ENCODE measurements around the gene CYB5R4.
"Not testable (repeated sequence)": the region's sequence is repeated elsewhere in the genome, so short reads cannot be mapped to it uniquely, and the experiment has no call there.

Gene CYB5R4

DNA sequence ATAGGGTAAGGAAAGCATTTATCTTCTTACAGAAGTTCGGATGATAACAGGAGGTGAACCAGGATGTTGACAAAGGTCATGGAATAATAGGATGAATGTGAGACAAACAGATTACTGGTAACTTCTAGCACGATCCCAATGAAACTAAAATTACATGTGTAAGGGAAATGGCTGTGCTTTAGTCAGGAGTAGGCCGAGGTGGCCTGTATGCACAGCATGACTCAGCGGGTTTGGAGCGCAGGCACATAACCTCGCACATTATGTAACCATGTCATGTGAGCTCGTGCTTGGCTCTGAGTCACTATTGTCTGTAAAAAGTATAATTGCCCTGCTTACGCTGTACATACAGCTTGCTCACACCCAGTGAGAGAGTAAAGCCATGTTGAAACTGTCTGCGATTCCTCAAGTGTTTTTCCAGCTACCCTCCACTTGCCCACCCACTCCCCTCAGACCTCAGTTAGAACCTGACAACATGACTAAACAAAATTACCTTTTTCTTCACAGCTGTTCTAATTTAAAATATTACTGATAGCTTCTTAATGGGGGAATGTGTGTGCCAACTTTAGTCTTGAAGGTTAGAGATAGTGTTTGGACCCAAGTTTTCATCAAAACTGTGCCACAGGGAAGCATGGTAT lies 8.2 kb downstream of the CYB5R4 start:
- no peak for DNase-seq

DNA sequence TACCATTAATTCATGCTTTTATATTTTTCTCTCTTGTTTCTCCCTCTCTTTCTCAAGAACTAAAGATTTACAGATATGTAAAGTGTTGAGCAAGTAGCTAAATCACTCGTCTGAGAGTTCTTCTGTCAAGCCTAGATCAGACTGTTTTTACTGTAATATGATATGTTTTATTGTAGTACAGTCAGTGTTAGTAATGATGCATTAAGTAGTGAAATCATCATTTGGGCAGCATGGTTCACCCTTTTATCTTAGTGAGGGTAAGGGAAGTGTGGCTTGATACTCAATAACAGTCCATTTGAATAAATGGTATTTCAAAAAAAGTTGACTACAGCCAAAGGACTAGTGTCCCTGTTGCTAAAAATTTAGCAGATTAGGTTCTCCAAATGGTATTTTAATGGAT lies 9.2 kb downstream of the CYB5R4 start:
- no peak for DNase-seq

DNA sequence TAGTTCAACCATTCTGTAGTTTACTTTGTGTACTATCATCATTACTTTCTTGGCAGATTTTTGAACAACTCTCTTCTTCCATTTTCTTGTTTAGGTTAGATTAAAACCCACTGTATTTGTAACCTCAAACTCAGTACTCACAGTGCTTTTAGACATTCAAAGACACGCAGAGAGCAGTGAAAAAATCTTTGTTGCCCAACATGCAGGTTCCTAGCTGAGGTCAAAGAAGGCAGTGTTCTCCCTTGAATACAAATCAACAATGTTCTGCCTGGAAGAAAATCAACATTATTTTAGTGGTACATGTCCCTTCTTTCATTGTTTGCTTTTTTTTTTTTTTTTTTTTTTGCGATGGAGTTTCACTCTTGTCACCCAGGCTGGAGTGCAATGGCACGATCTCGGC lies 11.2 kb downstream of the CYB5R4 start:
- DNase-seq, result no peak

DNA sequence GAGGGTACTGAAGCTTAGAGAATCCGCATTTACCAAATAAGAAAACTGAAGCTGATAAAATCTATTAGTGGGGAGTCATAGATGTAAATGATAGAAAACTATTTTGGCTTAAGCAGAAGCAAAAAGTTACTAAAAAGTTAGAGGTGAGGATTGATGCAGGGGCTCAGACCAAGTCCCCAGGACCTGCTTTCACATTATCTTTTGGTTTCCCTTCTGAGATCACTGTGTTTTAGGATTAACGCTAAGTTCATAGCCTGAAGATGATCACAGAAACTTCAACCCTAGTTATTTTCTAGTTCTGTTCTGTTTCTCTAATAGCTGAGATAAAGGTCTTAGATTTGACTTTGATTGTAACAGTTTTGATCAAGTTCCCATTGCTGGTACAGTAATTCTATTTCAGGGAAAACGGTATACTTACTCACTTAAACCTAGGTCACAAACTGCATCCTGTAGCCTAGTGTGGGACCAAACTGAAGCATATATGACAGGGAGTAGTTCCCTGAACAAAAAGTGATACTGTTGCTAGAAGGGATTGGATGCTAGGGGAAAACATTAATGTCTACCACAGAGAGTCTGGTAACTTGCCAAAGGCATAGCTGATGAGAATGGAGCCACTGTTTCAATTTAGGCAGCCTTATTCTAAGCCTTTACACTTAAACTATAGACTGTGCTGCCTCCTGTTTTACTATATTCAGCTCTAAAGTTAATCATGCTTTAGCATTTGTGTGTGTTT lies 13.1 kb downstream of the CYB5R4 start:
- DNase-seq, result no peak

DNA sequence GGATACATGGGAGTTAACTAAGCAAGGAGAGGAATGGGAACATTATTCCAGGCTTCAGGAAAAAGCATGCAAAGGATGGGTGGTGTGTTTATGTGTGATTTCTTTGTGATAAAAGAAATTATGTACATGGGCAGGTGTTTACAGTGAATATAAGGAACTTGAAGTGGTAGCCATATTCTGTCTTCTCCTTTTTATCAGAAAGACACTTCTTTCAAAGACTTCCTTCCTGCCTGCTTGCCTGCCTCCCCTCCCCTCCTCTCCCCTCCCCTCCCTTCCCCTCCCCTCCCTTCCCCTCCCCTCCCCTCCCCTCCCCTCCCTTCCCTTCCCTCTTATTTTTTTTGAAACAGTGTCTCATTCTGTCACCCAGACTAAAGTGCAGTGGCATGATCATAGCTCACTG lies 14.4 kb downstream of the CYB5R4 start:
- no peak for DNase-seq

DNA sequence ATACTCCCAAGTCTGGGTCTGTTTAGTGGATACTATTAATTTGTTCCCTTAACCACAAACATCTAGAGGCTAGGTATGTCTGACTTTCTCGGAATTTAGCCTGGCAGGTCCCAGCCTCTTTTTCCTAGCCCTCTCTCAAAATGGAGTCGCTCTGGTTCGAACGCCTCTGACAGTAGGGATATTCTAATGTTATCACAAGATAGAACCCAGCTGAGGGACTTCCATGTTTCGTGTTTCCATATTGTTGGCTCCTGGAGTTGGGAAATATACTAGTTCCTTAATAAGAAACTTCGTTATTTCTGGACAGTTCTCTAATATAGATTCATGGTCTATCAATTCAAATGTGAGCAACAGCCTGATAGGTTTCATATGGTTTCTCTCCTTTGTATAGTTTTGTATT lies 16.4 kb downstream of the CYB5R4 start:
- no peak for DNase-seq

DNA sequence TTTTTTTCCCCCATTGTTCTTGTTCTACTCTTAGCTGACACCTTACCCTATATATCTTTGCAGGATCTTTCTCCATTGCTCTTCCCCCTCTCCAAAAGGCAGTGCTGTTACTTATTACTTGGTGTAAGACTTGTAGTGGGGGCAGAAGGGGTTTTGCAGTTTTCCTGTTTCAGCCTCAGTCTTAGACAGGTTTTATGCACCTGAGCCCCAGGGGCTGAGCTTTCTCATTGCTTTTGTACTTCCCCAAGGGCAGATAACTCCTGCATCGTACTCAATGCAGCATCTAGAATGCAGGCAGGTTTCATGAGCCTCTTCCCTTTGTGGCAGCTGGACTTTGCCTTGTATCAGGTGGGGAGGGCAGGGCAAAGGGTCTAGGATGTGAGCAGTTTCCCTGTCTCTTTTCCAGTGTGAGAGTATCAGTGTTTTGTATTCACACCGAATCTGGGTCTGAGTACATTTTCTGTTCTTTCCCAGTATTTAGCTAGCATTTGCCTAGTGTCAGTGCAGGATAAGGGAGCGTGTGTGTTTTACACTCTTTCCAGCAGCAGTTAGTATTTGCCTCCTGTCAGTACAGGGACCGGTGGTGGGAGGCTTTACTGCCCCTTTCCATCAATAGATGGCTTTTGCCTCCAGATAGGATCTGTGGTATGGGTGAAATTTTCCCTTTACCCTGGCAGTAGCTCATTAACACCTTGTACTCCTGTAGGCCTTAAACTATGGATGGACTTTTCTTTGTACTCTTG lies 19.6 kb downstream of the CYB5R4 start:
- no peak for DNase-seq

DNA sequence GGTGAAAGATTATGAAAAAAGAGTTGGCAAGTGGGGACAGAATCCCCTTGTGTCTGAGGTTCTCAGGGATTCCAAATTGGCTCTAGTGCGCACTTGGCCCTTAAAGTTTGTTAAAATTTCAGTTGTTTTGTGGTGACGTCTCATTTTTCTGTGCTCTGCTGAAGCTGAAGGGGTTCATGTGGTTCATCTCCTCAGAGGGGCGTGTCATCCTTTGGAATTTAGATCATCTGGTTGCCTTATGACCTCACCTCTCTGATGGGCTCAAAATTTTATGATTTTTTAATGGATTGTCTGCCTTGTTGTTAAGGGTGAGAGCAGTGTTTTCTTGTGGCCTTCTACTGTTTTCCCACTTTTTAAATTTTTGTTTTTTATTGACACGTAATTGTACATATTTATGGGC lies 20.3 kb downstream of the CYB5R4 start:
- no peak for DNase-seq

DNA sequence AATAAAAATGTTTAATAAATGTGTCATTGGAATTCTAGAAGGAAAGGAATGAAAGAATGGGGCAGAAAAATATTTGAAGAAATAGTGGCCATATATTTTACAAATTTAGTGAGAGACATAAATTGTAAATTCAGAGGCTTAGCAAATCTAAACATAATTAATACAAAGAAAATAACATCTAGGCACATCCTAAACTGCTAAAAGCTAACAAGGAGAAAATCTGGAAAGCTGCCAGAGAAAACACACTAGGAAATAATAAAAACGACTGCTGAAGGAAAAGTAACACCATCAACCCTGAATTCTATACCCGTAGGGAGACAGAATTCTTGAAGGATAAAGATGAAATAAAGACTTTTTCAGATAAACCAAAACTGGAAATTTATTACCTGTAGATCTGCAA lies 23.8 kb downstream of the CYB5R4 start:
- DNase-seq, result no peak

DNA sequence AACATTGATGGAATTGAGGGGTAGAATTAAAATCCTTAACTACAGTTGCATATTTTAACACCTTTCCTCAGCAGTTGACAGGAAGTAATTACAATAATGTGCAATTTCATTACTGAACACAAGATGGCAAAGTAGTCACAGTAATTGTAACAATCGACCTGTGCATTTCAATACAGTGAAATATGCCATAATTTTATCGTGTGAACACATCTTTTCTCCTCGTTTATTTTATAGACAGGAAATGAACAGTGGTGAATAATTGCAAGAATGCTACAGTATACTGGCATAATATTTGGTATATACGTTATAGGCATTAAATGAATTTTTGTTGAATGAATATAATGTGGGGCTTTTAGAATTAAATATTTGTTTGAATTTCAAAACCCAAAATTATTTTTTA lies 25.0 kb downstream of the CYB5R4 start:
- DNase-seq, result no peak

DNA sequence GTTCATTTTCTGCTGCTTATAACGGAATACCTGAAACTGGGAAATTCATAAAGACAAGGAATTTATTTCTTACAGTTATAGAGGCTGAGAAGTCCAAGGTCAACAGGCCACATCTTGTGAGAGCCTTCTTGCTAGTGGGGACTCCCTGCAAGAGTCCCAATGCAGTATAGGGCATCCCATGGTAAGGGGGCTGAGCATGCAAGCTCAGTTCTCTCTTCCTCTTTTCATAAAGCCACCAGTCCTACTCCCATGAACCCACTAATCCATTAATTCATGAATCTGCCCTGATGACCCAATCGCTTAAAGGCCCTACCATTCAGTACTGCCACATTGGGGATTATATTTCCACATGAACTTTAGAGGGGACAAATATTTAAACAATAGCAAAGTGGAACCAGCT lies 26.5 kb downstream of the CYB5R4 start:
- no peak for DNase-seq

DNA sequence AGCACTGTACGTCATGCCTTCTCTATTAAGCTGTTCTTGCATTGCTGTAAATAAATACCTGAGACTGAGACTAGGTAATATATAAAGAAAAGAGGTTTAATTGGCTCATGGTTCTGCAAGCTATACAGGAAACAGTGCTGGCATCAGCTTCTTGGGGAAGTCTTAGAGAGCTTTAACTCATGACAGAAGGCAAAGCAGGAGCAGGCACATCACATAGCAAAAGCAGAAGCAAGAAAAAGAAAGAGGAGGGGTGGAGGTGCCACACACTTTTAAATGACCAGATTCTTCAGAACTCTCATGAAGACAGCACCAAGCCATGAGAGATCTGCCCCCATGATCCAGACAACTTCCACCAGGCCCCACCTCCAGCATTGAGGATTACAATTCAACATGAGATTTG lies 30.1 kb downstream of the CYB5R4 start:
- DNase-seq, result no peak

DNA sequence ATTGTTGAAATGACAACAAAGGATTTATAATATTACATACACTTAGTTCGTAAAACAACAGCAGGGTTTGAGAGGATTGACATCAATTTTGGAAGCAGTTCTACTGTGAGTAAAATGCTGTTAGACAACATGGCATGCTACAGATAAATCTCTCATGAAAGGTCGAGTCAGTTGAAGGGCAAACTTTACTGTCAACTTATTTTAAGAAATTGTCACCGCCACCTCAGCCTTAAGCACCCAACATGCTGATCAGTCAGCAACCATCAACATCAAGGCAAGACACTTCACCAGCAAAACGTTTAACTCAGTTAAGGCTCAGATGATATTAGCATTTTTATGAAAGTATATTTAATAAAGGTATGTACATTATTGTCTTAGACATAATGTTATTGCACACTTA lies 31.0 kb downstream of the CYB5R4 start:
- no peak for DNase-seq

DNA sequence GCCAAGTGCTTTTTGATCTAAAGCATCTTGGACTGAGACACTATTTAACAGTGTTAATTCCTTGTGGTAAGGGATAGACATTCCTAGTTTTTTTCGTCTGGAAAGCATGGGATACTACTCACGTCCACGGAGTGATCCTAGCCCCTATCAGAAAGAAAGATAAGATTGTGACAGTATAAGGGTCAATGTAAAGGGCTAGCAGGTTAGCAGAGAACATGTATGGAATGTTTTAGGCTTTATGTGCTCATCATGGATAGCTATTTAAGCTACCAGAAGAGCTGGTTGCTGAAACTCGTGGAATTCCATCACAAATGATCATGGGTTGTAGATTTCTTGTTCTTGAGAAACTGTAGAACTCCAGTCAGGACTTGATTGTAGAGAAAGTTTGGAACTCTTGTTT lies 32.1 kb downstream of the CYB5R4 start:
- no peak for DNase-seq

DNA sequence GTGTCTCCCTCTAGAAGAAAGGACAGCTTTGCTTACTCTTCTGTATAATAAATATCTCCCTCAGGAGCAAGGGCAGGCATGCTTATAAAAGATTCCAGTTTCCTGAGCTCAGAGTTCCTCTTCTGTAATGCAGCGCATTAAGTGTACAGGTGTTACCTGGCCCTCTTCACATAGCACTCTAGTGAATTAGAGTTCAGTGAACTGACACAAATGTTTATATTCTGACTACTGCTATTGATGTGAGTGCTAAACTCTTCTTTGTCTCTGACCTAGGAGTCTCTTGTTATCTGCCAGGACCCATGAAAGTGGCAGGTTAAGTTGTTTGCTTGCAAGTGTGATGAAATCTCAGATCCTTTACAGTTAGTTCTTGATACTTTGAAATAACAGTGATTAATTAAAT lies 33.5 kb downstream of the CYB5R4 start:
- no peak for DNase-seq

DNA sequence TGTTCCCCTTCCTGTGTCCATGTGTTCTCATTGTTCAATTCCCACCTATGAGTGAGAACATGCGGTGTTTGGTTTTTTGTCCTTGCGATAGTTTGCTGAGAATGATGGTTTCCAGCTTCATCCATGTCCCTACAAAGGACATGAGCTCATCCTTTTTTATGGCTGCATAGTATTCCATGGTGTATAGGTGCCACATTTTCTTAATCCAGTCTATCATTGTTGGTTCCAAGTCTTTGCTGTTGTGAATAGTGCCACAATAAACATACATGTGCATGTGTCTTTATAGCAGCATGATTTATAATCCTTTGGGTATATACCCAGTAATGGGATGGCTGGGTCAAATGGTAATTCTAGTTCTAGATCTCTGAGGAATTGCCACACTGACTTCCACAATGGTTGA lies 37.6 kb downstream of the CYB5R4 start:
- DNase-seq, result not testable (repeated sequence)

DNA sequence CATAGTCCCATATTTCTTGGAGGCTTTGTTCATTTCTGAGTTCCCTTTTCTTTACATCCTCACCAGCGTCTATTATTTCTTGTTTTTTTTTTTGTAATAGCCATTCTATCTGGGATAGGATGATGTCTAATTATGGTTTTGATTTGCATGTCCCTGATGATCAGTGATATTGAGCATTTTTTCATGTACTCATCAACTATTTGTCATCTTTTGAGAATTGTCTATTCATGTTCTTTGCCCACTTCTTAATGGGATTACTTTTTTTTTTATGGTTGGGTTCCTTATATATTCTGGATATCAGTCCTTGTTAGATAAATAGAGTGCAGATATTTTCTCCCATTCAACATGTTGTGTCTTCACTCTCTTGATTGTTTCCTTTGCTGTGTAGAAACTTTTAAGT lies 42.1 kb downstream of the CYB5R4 start:
- DNase-seq, result no peak

DNA sequence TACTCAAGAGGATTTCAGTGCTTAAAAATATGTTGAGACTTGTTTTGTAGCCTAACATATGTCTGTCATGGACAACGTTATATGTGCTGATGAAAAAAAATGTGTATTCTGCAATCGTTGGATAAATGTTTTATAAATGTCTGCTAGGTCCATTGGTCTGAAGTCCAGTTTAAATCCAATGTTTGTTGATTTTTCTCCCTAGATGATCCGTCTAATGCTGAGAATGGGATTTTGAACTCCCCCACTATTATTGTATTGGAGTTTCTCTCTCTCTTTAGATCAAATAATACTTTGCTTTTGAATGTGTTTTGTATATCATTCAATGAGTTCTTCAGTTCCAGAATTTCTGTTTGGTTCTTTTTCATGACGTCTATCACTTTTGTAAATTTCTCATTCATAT lies 44.9 kb downstream of the CYB5R4 start:
- DNase-seq, result no peak

DNA sequence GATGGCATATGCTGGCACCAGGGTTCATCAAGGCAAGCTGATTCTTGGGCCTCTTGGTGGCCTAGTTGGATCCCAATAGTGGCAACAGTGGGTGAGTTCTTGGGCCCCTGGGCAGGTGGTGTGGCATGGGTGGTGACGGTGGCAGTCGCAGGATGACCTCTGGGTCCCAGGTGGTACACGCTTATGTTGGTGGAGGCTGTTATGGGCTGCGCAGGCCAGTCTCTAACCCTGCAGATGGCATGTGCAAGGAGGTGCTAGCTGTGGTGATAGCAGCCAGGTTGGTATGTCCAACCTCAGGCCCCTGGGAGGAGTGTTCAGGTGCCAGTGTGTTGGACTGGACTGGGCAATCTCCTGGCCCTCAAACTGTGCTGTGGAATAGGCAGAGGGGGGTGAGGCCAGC lies 46.2 kb downstream of the CYB5R4 start:
- DNase-seq, result no peak

DNA sequence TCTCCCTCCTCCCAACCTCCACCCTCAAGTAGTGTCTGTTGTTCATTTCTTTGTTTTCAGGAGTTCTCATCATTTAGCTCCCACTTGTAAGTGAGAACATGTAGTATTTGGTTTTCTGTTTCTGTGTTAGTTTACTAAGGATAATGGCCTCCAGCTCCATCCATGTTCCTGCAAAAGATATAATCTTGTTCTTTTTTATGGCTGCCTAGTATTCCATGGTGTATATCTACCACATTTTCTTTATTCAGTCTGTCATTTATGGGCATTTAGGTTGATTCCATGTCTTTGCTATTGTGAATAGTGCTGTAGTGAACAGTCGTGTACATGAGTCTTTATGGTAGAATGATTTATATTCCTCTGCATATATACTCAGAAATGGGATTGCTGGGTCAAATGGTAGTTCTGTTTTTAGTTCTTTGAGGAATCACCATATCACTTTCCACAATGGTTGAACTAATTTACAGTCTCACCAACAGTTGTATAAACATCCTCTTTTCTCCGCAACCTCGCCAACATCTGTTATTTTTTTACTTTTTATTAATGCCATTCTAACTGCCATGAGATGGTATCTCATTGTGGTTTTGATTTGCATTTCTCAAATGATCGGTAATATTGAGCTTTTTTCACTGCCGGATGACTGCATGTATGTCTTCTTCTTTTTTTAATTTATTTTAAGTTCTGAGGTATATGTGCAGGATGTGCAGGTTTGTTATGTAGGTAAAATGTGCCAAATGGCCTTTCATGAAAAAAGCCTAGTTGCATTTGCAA lies 48.3 kb downstream of the CYB5R4 start:
- not testable (repeated sequence) for DNase-seq

DNA sequence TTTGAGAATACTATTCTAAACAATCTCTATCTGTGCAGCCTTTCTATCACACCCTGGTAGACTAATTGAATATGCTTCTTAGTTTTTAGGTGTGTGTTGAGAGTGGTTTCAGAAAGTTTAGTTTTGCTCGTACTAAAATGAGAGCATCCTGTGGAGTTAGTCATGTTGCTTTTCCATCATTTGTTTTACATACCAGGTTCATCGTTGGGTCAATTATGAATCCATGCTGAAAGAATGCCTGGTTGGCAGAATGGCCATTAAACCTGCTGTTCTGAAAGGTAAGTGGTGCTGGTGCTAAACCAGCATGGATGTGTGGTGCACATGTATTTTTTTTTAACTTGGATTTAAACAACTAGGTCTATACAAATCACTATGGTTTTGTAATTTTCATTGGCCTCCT lies 49.3 kb downstream of the CYB5R4 start:
- no peak for DNase-seq

DNA sequence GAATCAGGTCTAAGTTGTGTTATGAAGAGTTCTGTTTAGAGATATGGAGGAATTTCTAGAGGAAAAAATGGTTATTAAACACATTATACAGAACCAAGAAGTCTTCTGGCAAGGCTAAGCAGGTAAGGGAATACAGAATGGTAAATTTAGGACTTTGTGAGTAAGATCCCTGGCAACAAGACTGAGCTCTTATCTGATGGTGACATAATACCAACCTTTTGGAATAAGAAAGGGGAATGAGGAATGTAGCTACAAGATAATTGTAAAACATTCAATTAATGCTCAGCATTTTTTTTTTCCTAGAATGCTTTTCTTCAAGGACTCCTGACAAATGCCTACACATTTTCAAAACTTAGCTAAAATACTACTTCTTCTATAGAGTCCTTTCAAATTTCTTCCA lies 51.8 kb downstream of the CYB5R4 start:
- DNase-seq, result no peak

DNA sequence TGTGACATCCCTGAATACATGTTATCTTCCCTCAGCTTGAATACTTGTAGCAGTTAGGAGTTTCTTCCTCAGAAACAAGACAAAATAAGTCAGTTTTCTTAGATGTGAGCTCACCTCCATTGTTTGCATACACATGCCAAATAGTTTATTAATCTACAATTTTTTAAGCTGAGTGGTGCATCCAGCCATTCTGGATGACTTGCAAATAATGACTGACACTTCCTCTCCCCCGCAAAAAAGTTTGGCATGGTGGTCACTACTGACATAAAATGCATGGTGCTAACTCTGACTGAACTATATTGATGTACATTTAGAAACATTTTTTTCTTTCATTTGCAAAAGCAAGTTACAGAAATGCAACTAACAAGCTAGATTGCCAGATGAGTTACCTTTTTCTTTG lies 55.5 kb downstream of the CYB5R4 start:
- DNase-seq, result no peak

DNA sequence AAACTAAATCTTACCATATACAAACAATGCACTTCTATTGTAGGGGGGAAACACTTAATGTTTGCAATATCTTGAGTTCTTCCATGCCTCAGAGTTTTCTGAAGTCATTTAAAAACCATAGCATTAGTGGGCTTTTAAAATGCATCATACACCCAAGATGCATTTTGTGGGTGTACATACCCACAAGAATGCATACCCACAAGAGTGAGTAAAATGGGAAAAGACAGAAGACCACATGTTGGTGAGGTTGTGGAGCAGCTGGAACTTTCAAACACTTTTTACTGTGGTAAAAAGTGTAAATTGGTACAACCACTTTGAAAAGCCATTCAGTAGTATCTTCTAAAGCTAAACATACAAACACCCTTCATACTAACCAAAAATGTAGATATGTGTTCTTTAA lies 57.5 kb downstream of the CYB5R4 start:
- DNase-seq, result no peak

Data from activated CD4-positive, alpha-beta T cell treated with anti-CD3 and anti-CD28 coated beads, Interleukin-2, amount 50 U/mL, for 4 hours (primary cell).